Measurements from ENCODE around the gene PDE10A. TPM values are rescaled to one million over a fixed set of nuclear protein-coding genes. Genes with fewer than 3 reads are reported as not detected.
A peak's percentile ranks its signal among the peaks of the same experiment; 100 is the strongest.

The PDE10A gene
- total and polyA plus RNA-seq, 2 experiments from 2014 or later: 2.0 to 7.2 TPM

DNA sequence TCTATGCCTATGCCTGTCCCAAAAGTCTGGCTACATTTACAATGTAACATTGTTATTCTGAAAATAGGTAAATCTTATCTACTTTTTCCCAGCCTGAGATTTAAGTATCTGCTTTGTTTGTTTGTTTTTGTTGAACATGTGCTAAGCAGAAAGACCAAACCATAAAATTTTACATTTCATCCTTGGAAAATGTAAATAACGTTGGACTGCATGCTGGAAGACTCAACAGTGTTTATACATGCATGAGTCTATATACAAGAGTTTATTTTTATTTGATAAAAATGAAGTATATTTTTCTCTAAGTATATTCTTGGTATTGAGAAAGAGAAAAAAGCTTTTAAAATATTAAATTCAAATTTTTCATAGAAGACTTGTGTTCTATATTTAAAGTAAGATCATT is 12.1 kb upstream of the PDE10A start:
- H3K4me3 ChIP-seq: no peak overlapping the region
- no peak for DNase-seq (ENCODE audit: low spot score)
- no peak overlapping the region for H3K27ac ChIP-seq
- H2AFZ ChIP-seq: no peak overlapping the region
- H3K9me2 ChIP-seq (replicated peaks; ENCODE audit: insufficient read depth): no peaks in the 10 kb centered on the region
- peaks cover 13% of the 10 kb centered on the region for H3K27me3 ChIP-seq
- TF ChIP-seq, protein P1, sequence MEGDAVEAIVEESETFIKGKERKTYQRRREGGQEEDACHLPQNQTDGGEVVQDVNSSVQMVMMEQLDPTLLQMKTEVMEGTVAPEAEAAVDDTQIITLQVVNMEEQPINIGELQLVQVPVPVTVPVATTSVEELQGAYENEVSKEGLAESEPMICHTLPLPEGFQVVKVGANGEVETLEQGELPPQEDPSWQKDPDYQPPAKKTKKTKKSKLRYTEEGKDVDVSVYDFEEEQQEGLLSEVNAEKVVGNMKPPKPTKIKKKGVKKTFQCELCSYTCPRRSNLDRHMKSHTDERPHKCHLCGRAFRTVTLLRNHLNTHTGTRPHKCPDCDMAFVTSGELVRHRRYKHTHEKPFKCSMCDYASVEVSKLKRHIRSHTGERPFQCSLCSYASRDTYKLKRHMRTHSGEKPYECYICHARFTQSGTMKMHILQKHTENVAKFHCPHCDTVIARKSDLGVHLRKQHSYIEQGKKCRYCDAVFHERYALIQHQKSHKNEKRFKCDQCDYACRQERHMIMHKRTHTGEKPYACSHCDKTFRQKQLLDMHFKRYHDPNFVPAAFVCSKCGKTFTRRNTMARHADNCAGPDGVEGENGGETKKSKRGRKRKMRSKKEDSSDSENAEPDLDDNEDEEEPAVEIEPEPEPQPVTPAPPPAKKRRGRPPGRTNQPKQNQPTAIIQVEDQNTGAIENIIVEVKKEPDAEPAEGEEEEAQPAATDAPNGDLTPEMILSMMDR (IDR thresholded peaks at IDR 0.05; ENCODE audit: poor library complexity): no peak
- no peak for TF ChIP-seq EZH2 (IDR thresholded peaks at IDR 0.05; ENCODE audit: borderline replicate concordance)
- no peak for TF ChIP-seq EZH2phosphoT487 (IDR thresholded peaks at IDR 0.05; ENCODE audit: low read depth, severe bottlenecking, unreplicated experiment)
- no peaks in the 10 kb centered on the region for H4K20me1 ChIP-seq (ENCODE audit: insufficient read depth, poor library complexity, severe bottlenecking)
- H3K79me2 ChIP-seq: no peaks in the 10 kb centered on the region
- no peaks in the 10 kb centered on the region for H3K36me3 ChIP-seq (replicated peaks; ENCODE audit: insufficient read depth, low read depth)
- no peaks in the 10 kb centered on the region for H3K4me1 ChIP-seq (ENCODE audit: insufficient read depth)
- no peak overlapping the region for H3K4me2 ChIP-seq
- no peaks in the 10 kb centered on the region for H3K9me3 ChIP-seq (ENCODE audit: low read depth)
- WGBS (ENCODE audit: low lambda C conversion rate, missing lambda C conversion rate): 57% methylated on average over 1 of the region's 1 CpG

DNA sequence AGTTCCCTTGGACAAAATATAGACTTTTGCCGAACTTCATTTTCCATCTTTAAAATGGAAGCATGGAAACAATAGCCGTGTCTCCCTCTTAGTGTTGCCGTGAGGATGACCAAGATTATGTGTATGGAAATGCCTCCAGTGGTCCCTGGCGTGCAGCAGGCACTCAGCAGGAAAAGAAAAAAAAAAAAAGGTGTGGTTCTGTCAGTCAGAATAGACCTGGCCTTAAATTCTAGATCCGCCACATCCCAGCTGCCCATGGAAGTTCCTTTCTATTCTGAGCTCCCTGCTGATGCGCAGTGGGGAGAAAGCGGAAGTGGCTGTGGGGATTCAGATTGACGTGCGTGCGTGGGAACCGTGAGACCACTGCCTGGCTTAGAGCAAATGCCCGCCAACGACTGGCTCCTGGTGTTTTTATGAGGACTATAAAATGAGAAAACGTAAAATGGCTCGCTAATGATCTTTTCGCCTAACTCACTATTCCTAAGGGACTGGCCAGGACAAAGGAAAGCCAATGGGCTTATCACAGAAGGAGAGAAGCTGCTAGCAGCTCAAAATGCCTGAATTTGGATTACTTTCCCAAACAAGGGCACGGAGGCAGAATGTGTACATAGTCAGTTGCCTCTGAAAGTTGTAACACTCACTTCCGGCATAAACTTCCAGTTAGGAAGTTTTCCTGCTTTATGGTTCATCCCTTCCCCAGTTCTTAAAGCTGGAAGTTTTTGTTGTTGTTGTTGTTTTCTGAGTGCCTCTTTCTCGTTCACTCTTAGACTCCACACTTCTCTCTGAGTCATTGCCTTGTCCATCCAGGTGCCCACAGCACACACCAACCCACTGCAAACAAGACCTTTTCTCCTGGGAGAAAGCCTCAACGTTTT is 11.4 kb upstream of the PDE10A start:
- H2AFZ ChIP-seq: no peak overlapping the region
- WGBS (ENCODE audit: low lambda C conversion rate, missing lambda C conversion rate): 54% methylated on average over 20 of the region's 20 CpGs
- H4K20me1 ChIP-seq (ENCODE audit: insufficient read depth, poor library complexity, severe bottlenecking): no peaks in the 10 kb centered on the region
- H3K9me3 ChIP-seq (ENCODE audit: low read depth): no peaks in the 10 kb centered on the region
- H3K27me3 ChIP-seq: peaks cover 20% of the 10 kb centered on the region
- TF ChIP-seq EZH2phosphoT487 (IDR thresholded peaks at IDR 0.05; ENCODE audit: low read depth, severe bottlenecking, unreplicated experiment): no peak
- TF ChIP-seq, protein P1 (IDR thresholded peaks at IDR 0.05; ENCODE audit: poor library complexity): no peak
- no peak for TF ChIP-seq EZH2 (IDR thresholded peaks at IDR 0.05; ENCODE audit: borderline replicate concordance)
- no peak for DNase-seq (ENCODE audit: low spot score)
- peak overlapping the region; percentile 65 for H3K4me2 ChIP-seq
- no peak overlapping the region for H3K4me3 ChIP-seq
- H3K36me3 ChIP-seq (replicated peaks; ENCODE audit: insufficient read depth, low read depth): no peaks in the 10 kb centered on the region
- H3K27ac ChIP-seq: no peak overlapping the region
- no peaks in the 10 kb centered on the region for H3K79me2 ChIP-seq
- H3K4me1 ChIP-seq (ENCODE audit: insufficient read depth): no peaks in the 10 kb centered on the region
- no peaks in the 10 kb centered on the region for H3K9me2 ChIP-seq (replicated peaks; ENCODE audit: insufficient read depth)

DNA sequence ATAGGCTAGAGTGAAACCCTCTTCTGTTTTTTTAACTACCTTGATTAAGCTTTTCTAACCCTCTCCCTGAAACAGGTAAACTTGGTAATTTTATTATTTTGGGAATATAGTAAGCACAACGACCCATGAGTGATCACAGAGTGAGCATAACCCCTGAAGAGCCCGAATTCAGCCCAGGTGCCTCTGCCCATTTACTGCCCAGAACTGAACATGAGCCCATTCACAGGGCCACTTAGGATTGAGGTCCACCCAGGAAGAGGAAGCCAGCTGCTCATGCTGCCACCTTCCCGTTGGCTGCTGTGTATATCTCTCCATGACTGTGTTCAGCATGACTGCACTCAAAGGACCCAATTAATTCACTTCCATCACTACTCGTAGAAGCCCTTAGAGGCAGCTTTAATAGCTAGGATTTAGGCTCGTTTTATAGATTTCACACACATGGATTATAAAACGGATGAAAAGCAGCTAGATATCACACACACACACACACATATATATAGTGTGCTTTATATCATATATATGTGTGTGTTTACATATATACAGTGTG is 8.3 kb upstream of the PDE10A start:
- Histone ChIP-seq H4K20me1 (ENCODE audit: insufficient read depth, poor library complexity, severe bottlenecking) (no peaks in the 10 kb centered on the region), H3K4me2 (no peak overlapping the region), H3K9me2 (replicated peaks; ENCODE audit: insufficient read depth) (no peaks in the 10 kb centered on the region), H3K4me1 (ENCODE audit: insufficient read depth) (no peaks in the 10 kb centered on the region), H2AFZ (no peak overlapping the region), H3K4me3 (no peak overlapping the region), H3K27ac (no peak overlapping the region), H3K79me2 (no peaks in the 10 kb centered on the region), H3K36me3 (replicated peaks; ENCODE audit: insufficient read depth, low read depth) (no peaks in the 10 kb centered on the region), H3K27me3 (peaks cover 46% of the 10 kb centered on the region), H3K9me3 (ENCODE audit: low read depth) (no peaks in the 10 kb centered on the region)
- TF ChIP-seq EZH2 (IDR thresholded peaks at IDR 0.05; ENCODE audit: borderline replicate concordance) (no peak), EZH2phosphoT487 (IDR thresholded peaks at IDR 0.05; ENCODE audit: low read depth, severe bottlenecking, unreplicated experiment) (no peak)
- TF ChIP-seq, protein P1 (IDR thresholded peaks at IDR 0.05; ENCODE audit: poor library complexity): no peak
- DNase-seq (ENCODE audit: low spot score): no peak
- WGBS (ENCODE audit: low lambda C conversion rate, missing lambda C conversion rate): 74% methylated on average over 6 of the region's 6 CpGs
